HG03103 (cell line): ENCODE data around the gene ROCK2.

Experiments
- ATAC-seq: cut with Tn5 transposase; IDR thresholded peaks from one replicate; pipeline ENCODE4 v1.9.1; 2021; ENCODE audit warnings: low read depth; ENCODE audit not compliant: unreplicated experiment

The ROCK2 gene

DNA sequence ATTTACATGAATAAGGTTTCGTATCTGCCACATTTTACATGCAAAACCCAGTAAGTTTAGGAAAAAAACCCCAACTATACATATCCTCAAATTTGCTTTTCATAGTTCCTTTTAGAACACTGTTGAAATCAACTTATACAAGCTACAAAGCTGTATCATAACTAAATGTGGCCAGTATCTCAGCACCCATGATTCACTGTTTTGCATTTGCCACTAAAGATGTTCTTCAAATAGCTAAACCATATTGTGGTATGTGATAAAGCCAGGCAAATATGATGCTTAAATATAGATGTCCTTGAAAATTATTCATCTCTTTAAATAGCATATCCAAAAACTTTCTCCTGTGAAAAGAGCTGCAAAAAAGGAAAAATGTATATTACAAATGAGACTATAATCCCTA is 29.9 kb downstream of the ROCK2 start:
- ATAC-seq = no peak

GRCh38 chr2:11312770-11313471 is 31.5 kb downstream of the ROCK2 start:
- ATAC-seq = no peak

DNA sequence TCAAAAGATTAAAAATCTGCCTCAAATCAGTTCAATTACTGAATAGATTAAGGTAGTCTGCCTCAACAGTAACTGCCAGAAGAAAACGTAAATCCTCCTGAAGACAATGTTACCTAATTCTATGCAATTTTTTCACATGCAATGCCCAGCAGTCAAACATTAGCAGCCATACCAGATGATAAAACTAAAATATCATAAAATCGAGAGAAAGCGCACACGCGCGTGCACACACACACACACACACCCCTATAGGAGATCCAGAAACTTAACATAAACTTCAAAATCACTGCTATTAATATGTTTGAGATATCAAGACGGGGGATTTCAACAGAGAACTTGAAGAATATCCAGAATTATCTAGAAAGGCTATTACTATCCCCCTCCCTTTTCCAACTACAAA is 32.9 kb downstream of the ROCK2 start:
- ATAC-seq = no peak

DNA sequence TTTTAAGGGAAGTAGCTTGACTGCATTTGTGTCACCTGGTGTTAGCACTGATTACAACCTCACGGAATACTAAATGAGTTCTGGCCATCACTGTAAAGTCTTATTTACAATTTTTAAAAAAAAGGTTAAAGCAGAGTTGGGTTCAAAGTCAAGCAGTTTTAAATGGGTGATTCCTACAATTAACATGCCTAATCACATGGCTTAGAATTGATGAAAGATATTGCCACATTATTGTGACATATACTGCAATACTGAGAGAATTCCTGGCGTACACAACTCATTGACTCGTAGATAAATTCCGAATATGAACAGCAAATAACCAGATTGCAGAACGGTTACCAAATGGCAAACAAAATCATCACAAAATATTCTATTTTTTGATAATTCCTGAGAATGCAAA is 34.2 kb downstream of the ROCK2 start:
- no peak for ATAC-seq

DNA sequence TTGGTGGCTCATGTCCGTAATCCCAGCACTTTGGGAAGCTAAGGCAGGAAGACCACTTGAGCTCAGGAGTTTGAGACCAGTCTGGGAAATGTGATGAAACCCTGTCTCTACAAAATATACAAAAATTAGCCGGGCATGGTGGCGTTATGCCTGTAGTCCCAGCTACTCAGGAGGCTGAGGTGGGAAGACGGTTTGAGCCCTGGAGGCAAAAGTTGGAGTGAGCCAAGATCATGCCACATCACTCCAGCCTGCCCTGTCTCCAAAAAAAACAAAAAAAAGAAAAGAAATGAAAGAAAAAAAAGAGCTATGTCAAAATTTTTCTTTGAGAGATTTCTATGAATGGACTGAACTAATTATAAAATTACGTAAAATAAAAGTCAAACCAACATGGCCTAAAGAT is 34.7 kb downstream of the ROCK2 start:
- ATAC-seq = no peak

DNA sequence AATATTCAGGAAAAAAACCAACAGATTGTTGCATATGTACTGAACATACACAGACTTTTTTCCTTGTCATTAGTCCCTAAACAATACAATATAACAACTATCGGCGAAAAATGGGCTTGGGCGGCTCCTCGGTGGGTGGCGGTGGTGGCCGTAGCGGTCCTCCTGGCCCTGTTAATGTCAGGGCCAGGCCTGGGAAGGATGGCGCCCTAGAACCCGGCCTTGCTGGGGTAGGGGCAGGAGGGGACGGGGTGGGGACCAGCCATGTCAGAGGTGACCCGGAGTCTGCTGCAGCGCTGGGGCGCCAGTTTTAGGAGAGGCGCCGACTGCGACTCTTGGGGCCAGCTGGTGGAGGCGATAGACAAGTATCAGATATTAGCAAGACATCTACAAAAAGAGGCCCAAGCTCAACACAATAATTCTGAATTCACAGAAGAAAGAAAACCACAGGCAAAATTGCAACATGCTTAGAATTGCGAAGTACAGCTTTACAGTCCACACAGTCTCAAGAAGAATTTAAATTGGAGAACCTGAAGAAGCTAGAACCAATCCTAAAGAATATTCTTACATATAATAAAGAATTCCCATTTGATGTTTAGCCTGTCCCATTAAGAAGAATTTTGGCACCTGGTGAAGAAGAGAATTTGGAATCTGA is 36.5 kb downstream of the ROCK2 start:
- no peak for ATAC-seq

DNA sequence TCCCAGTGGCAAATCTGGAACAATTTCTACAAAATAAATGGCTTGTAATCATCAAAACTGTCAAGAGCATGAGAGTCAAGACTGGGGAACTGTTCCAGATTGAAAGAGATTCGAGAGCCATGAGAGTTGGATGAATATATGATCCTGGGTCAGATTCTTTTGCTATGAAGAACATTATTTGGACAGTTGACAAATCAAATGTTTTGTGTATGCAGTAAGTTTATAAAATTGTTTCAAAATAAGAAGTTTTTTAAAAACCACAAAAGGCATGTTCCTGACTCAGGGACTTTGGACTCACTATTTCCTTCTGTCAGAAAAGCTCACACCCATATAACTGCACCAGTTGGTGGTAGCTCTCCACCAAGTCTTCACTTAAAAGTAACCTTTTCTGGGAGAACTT is 38.5 kb downstream of the ROCK2 start:
- no peak for ATAC-seq

GRCh38 chr2:11305338-11305737 is 39.1 kb downstream of the ROCK2 start:
- ATAC-seq = no peak

DNA sequence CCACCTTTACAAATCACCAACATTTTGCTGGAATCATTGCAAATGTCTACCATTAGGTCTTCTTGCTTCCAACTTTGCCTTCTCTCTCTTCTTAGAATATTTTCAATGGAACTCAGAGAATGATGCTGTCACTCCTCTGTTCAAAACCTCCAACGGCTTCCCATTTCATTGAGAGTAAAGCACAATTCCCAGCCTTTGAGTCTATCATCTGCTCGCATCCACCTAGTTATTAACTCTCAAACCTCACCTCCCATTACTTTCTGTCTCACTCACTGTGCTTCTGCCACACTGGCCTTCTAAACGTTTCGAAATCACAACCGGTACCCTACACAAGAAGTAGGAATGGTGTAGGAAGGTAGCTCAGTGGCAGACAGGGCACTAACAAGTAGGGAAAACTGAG is 40.0 kb downstream of the ROCK2 start:
- no peak for ATAC-seq

DNA sequence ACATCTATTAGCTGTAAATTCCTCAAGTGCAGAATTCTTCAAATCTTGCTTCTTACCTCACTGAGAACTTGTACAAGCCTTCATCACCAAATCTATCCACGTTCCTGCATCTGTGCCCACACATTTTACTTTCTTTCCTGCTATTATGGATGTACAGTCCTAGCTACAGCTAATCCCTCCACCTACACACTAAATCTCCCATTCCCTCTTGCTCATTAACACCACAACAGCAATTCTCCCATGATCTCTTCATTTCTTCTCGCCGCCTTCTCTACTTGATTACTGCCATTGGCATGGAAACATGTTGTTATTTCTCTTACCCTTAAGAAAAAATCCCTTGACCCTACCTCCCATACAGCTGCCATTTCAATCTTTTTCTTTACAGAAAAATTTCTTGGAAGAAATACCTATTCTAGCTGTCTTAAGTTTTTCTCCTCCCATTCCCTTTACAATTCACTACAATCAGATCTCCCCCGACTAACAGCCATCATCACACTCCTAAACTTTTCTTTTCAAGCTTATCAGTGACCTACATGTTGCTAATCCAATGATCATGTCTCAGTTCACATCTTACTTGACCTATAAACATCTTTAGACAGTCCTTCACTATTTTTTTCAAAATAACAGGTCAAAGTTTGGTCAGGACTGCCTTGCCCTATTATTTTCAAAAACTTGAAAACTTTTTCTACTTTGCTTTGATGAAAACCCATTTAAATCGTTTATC is 41.0 kb downstream of the ROCK2 start:
- ATAC-seq = no peak

DNA sequence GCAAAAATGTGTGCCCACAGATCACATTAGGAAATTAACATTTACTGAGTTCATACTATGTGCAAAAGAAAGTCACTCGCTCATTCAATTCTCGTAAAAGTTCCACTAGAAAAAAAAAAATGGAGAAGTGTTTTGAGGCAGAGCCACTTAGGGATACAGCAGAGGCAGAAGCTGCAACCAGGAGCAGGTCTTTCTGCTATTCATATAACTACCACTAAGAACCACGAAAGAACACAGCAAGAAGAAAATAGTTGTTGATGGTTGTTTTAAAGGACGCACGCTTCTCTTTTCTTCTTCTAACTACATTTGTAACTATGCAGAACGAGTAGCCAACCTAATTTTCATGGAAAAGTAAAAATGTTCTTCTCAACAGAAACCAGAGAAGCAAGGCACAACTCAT is 45.0 kb downstream of the ROCK2 start:
- ATAC-seq = no peak

DNA sequence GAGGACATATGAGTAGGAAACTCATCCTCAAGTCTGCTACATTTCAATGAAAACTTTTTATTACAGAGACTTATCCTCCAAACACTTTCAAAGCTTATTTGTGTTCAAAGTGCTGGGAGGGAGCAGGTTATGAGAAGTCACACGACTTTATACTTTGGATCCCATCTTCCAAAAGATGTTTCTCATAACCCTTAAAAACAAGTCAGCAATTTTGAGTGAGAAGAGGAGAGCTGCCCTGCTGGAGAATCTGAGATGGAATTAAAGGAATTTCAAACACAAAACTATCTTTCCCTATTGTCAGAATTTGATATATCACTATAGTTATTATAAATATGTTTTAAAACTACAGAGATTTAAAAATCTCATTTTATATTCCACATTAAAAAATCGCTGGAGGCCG is 45.8 kb downstream of the ROCK2 start:
- no peak for ATAC-seq

DNA sequence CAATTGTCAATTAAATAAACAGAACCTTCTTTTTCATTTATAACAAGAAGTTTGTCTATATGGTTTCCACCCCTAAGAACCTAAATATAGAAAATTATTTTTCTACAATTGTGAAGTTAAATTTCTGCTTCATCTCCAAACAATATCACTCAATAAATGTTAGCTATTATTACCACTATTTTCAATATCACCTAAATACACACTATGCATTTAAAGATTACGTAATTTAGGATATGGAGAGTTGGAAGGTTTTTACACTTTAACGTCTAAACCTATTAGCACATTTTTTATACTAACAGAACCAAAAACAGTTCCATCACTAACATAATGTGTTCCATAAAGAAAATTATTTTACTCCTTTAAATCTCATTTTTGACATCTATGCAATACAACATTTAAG is 48.0 kb downstream of the ROCK2 start:
- ATAC-seq = no peak

- no peak for ATAC-seq
Measured at GRCh38 chr2:11292464-11293255, 51.8 kb downstream of the ROCK2 start.

DNA sequence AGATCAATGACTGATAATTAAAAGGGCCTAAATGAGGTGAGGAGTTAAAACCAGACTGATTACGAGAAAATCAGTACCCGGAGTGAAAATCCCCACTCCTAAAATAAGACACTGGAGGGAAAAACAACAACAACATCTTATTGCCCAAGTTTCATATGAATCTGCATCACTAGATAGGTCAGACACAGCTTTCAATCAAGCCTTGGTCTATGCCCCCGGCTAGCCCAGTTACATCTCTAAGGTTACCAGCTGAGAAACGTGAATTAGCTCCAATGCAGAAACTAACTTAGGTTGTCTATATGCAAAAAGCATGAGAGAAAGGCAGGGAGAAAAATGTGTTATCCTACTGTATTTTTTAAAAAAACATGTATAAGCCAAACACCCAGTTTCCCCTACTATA is 53.7 kb downstream of the ROCK2 start:
- no peak for ATAC-seq

GRCh38 chr2:11290211-11290610 is 54.2 kb downstream of the ROCK2 start:
- ATAC-seq = no peak

DNA sequence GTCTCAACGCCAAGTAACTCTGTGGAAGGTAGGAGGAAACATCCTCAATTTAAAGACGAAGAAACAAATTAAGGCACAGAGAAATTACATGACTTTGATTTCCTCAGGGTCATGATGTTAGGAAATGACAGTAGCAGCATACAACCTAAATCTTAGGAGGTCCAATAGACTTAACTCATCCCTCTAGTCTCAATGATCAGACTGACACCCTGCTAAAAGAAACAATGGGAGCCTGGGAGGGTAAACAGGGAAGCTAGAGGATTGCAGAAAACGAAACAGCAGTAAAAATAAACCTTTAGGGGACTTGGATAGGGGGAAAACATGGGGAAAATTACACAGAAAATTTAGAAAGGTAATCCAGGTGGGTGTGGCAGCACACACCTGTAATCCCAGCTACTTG is 56.0 kb downstream of the ROCK2 start:
- ATAC-seq = no peak

DNA sequence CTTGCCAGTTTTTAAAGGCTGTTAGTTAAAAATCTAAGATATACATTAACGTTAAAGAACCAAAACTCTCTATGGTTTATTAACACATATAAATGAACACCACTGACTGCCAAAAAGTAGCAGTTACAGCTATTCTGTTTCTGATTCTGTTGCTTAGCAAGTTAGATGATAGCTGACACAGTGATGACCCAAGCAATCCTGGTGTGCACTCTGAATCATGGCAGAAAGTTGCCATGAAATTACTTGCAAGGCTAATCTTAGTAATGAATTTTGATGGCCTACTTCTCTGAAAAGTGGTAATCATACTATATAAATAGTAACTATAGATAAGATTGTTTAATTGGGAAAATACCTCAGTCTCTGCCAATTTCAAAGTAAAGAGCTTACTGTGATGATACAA is 57.7 kb downstream of the ROCK2 start:
- no peak for ATAC-seq

- ATAC-seq = no peak
Measured at GRCh38 chr2:11286323-11286722, 58.1 kb downstream of the ROCK2 start.

- no peak for ATAC-seq
Measured at GRCh38 chr2:11285499-11285898, 58.9 kb downstream of the ROCK2 start.

GRCh38 chr2:11281186-11281585 is 63.2 kb downstream of the ROCK2 start:
- no peak for ATAC-seq
